Breast epithelium (tissue), 3 donors: Measurements from ENCODE around the gene SPATA2.

Experiments
- CTCF ChIP-seq, 3 donors: fragments of 450-650 bp; IDR thresholded peaks; one replicate each; pipeline ENCODE4 v1.5.1; 2016 to 2017; ENCODE audit warnings: antibody characterized with exemption in 3 of 3, mild to moderate bottlenecking in 3 of 3, moderate library complexity in 3 of 3
- POLR2A ChIP-seq: fragments of 450-650 bp; IDR thresholded peaks from one replicate; pipeline ENCODE4 v1.6.1; 2016; ENCODE audit warnings: antibody characterized with exemption, mild to moderate bottlenecking, moderate library complexity
- POLR2AphosphoS5 ChIP-seq, 3 donors: sonication (generic); formaldehyde crosslinking; IDR thresholded peaks; one replicate each; pipeline ENCODE4 v1.6.1; 2017; ENCODE audit warnings: antibody characterized with exemption in 3 of 3

DNA sequence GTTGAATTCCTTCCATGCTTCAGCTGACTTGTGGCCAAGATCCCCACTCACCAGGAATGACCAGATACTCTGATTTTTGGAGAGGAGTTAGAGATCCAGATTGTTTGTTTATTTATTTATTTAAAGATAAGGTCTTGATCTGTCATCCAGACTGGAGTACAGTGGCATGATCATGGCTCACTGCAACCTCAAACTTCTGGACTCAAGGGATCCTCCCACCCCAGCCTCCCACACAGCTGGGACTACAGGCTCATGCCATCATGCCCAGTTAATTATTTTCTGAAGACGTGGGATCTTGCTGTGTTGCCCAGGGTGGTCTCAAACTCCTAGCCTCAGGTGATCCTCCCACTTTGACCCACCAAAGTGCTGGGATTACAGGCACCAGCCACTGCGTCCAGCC is 4.1 kb upstream of the SPATA2 start:
- TF ChIP-seq CTCF (IDR thresholded peaks at IDR 0.05) (no peak), POLR2A (no peak), POLR2AphosphoS5 (IDR thresholded peaks at IDR 0.05) (no peak)
